Measurements from ENCODE around the gene NTHL1. TPM values are rescaled to one million over a fixed set of nuclear protein-coding genes. Genes with fewer than 3 reads are reported as not detected.

Gene NTHL1
- total RNA-seq, 2 donors from 2014 or later: 8.1 to 15.2 TPM

GRCh38 chr16:2046893-2047329 lies 723 bp downstream of the NTHL1 start:
- DNase-seq (ENCODE audit: low spot score): no peak
- intact Hi-C loops (cut with DNase I): no loop called here

GRCh38 chr16:2045965-2046892 lies 1.4 kb downstream of the NTHL1 start:
- no peak for DNase-seq (ENCODE audit: low spot score)

GRCh38 chr16:2044541-2044940 lies 3.1 kb downstream of the NTHL1 start:
- intact Hi-C loops (cut with DNase I): no loop called here
- DNase-seq (ENCODE audit: low spot score): no peak

More at GRCh38 chr16:2045965-2046892, 1.4 kb downstream of the NTHL1 start:
- intact Hi-C loops (cut with DNase I): no loop called here

- intact Hi-C loops (cut with DNase I): no loop called here
- no peak for DNase-seq (ENCODE audit: low spot score)
Observed at GRCh38 chr16:2043667-2044451, 3.8 kb downstream of the NTHL1 start.

- intact Hi-C loops (cut with DNase I): no loop called here
- no peak for DNase-seq (ENCODE audit: low spot score)
Observed at GRCh38 chr16:2042986-2043666, 4.5 kb downstream of the NTHL1 start.

- intact Hi-C loops (cut with DNase I): no loop called here
- no peak for DNase-seq (ENCODE audit: low spot score)
Observed at GRCh38 chr16:2042171-2042985, 5.3 kb downstream of the NTHL1 start.

- intact Hi-C loops (cut with DNase I): no loop called here
- DNase-seq (ENCODE audit: low spot score): no peak
Observed at GRCh38 chr16:2040787-2041522, 6.7 kb downstream of the NTHL1 start.

- DNase-seq (ENCODE audit: low spot score): no peak
- intact Hi-C loops (cut with DNase I): no loop called here
Observed at GRCh38 chr16:2040041-2040786, 7.4 kb downstream of the NTHL1 start.

GRCh38 chr16:2039274-2040031 lies 8.2 kb downstream of the NTHL1 start:
- intact Hi-C loops (cut with DNase I): loop anchor here in 1 of 2 donors (10.0 kb wide), 1 partner anchor 55 kb away; no protein-coding TSS in a partner anchor

GRCh38 chr16:2038382-2039231 lies 9.0 kb downstream of the NTHL1 start:
- intact Hi-C loops (cut with DNase I): loop anchor here in 1 of 2 donors (10.0 kb wide), 1 partner anchor 56 kb away; no protein-coding TSS in a partner anchor
- no peak for DNase-seq (ENCODE audit: low spot score)

More at GRCh38 chr16:2039274-2040031, 8.2 kb downstream of the NTHL1 start:
- no peak for DNase-seq (ENCODE audit: low spot score)

- intact Hi-C loops (cut with DNase I): loop anchor here in 1 of 2 donors (10.0 kb wide), 1 partner anchor 57 kb away; no protein-coding TSS in a partner anchor
- no peak for DNase-seq (ENCODE audit: low spot score)
Observed at GRCh38 chr16:2037647-2038381, 9.8 kb downstream of the NTHL1 start.

- no peak for DNase-seq (ENCODE audit: low spot score)
- intact Hi-C loops (cut with DNase I): loop anchor here in 1 of 2 donors (10.0 kb wide), 1 partner anchor 58 kb away; no protein-coding TSS in a partner anchor
Observed at GRCh38 chr16:2037115-2037514, 10.5 kb downstream of the NTHL1 start.

GRCh38 chr16:2036200-2036966 lies 11.3 kb downstream of the NTHL1 start:
- intact Hi-C loops (cut with DNase I): loop anchor here in 1 of 2 donors (10.0 kb wide), 1 partner anchor 58 kb away; no protein-coding TSS in a partner anchor
- no peak for DNase-seq (ENCODE audit: low spot score)

Data from posterior vena cava (tissue), 2 donors.